ENCODE results near the gene PAPPA2. TPM values are rescaled to one million over a fixed set of nuclear protein-coding genes. Genes with fewer than 3 reads are reported as not detected.
"Not testable (repeated sequence)": the region's sequence is repeated elsewhere in the genome, so short reads cannot be mapped to it uniquely, and the experiment has no call there.

The PAPPA2 gene
- polyA plus RNA-seq, 3 donors: 42.6 to 48.8 (median 45.8) TPM

GRCh38 chr1:176705585-176705984 is 242.6 kb downstream of the PAPPA2 start:
- no peak for DNase-seq (ENCODE audit: extremely low read depth in 1 of 11, low read depth in 9 of 11, low spot score in 4 of 11)

GRCh38 chr1:176717066-176717750 is 254.2 kb downstream of the PAPPA2 start:
- DNase-seq (ENCODE audit: extremely low read depth in 1 of 11, low read depth in 9 of 11, low spot score in 4 of 11): no peak

GRCh38 chr1:176719447-176719846 is 256.5 kb downstream of the PAPPA2 start:
- no peak for DNase-seq (ENCODE audit: extremely low read depth in 1 of 11, low read depth in 9 of 11, low spot score in 4 of 11)

GRCh38 chr1:176720838-176721237 is 257.9 kb downstream of the PAPPA2 start:
- DNase-seq (ENCODE audit: extremely low read depth in 1 of 11, low read depth in 9 of 11, low spot score in 4 of 11): no peak

GRCh38 chr1:176733661-176734060 is 270.7 kb downstream of the PAPPA2 start:
- DNase-seq (ENCODE audit: extremely low read depth in 1 of 11, low read depth in 9 of 11, low spot score in 4 of 11): no peak

- no peak for DNase-seq (ENCODE audit: extremely low read depth in 1 of 11, low read depth in 9 of 11, low spot score in 4 of 11)
Measured at GRCh38 chr1:176735201-176735600, 272.2 kb downstream of the PAPPA2 start.

- no peak for DNase-seq (ENCODE audit: extremely low read depth in 1 of 11, low read depth in 9 of 11, low spot score in 4 of 11)
Measured at GRCh38 chr1:176736015-176736414, 273.0 kb downstream of the PAPPA2 start.

DNA sequence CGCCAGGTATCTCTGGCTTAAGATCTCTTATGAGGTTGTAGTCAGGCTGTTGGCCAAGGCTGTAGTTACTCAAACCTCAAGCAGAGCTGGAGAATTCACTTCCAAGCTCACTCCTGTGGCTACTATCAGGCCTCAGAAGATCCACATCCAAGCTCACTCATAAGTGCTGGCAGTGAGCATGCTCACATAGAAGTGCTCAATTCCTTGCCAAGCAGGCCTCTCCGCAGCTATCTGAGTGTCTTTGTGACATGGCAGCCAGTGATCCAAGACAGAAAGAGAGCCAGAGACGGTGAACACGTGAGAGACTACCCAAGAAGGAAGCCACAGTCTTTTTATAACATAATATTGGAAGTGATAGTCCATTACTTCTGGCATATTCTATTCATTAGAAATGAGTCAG is 278.2 kb downstream of the PAPPA2 start:
- no peak for DNase-seq (ENCODE audit: extremely low read depth in 1 of 11, low read depth in 9 of 11, low spot score in 4 of 11)

DNA sequence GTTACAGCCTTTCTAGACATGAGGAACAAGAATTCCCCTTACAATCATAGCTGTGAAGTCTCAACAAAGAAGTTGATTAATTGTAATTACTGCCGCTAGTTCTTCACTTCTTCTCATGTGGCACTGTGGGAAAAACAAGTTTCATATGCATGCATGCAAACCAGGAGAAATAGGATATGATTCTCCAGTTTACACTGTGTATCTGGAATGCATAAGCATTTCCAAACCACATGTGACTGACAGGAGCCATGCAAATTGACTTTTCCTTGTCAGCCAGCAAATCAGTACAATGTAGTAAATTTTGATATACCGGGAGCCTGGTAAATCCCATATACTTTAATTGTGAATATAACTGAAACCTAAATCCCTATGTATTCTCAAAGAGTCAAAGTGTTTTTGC is 279.3 kb downstream of the PAPPA2 start:
- DNase-seq (ENCODE audit: extremely low read depth in 1 of 11, low read depth in 9 of 11, low spot score in 4 of 11): no peak

- no peak for DNase-seq (ENCODE audit: extremely low read depth in 1 of 11, low read depth in 9 of 11, low spot score in 4 of 11)
Measured at GRCh38 chr1:176744142-176744541, 281.2 kb downstream of the PAPPA2 start.

- DNase-seq (ENCODE audit: extremely low read depth in 1 of 11, low read depth in 9 of 11, low spot score in 4 of 11): no peak
Measured at GRCh38 chr1:176745945-176746344, 283.0 kb downstream of the PAPPA2 start.

GRCh38 chr1:176752505-176752904 is 289.5 kb downstream of the PAPPA2 start:
- no peak for DNase-seq (ENCODE audit: extremely low read depth in 1 of 11, low read depth in 9 of 11, low spot score in 4 of 11)

GRCh38 chr1:176754676-176755075 is 291.7 kb downstream of the PAPPA2 start:
- no peak for DNase-seq (ENCODE audit: extremely low read depth in 1 of 11, low read depth in 9 of 11, low spot score in 4 of 11)

DNA sequence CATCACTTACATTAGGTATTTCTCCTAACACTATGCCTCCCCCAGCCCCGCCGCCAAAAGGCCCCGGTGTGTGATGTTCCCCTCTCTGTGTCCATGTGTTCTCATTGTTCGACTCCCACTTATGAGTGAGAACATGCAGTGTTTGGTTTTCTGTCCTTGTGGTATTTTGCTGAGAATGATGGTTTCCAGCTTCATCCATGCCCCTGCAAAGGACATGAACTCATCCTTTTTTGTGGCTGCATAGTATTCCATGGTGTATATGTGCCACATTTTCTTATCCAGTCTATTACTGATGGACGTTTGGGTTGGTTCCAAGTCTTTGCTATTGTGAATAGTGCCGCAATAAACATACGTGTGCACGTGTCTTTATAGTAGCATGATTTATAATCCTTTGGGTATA is 293.8 kb downstream of the PAPPA2 start:
- DNase-seq (ENCODE audit: extremely low read depth in 1 of 11, low read depth in 9 of 11, low spot score in 4 of 11): not testable (repeated sequence)

DNA sequence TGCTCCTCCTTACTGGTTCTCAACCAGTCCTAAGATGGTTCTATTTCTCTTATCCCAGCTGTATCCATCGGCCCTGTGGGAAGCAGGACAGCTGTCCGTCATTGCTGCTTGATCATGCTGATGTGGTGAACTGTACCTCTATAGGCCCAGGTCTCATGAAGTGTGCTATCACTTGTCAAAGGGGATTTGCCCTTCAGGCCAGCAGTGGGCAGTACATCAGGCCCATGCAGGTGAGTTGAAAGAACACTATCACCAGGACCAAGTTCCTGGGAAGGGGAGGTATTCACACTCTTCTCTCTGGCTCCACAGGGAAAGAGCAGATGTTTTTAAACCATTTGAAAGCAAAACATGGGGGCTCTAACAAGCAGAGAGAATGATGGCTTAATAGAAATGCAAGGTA is 302.6 kb downstream of the PAPPA2 start:
- DNase-seq (ENCODE audit: extremely low read depth in 1 of 11, low read depth in 9 of 11, low spot score in 4 of 11): no peak

- DNase-seq (ENCODE audit: extremely low read depth in 1 of 11, low read depth in 9 of 11, low spot score in 4 of 11): no peak
Measured at GRCh38 chr1:176766779-176767178, 303.8 kb downstream of the PAPPA2 start.

GRCh38 chr1:176767714-176768136 is 304.8 kb downstream of the PAPPA2 start:
- DNase-seq (ENCODE audit: extremely low read depth in 1 of 11, low read depth in 9 of 11, low spot score in 4 of 11): no peak

- no peak for DNase-seq (ENCODE audit: extremely low read depth in 1 of 11, low read depth in 9 of 11, low spot score in 4 of 11)
Measured at GRCh38 chr1:176768532-176768931, 305.6 kb downstream of the PAPPA2 start.

DNA sequence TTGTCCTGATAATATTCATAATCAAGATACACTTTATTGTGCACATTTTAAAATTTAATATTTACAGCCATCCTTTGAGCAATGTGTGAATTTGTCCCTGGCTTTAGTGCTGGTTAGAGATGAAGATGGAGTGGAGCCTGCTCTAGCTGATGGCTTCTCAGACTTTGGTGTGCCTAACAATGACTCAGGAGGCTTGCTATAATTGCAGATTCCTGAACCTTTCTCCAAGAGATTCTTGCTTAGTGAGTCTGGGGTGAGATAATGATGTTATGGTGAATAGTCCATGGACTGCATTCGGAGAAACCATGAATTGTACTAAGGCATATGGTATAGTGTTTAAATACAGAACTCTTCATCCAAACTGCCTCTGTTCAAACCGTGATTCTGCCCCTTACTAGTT is 307.1 kb downstream of the PAPPA2 start:
- DNase-seq (ENCODE audit: extremely low read depth in 1 of 11, low read depth in 9 of 11, low spot score in 4 of 11): no peak

GRCh38 chr1:176773038-176773437 is 310.1 kb downstream of the PAPPA2 start:
- DNase-seq (ENCODE audit: extremely low read depth in 1 of 11, low read depth in 9 of 11, low spot score in 4 of 11): no peak

DNA sequence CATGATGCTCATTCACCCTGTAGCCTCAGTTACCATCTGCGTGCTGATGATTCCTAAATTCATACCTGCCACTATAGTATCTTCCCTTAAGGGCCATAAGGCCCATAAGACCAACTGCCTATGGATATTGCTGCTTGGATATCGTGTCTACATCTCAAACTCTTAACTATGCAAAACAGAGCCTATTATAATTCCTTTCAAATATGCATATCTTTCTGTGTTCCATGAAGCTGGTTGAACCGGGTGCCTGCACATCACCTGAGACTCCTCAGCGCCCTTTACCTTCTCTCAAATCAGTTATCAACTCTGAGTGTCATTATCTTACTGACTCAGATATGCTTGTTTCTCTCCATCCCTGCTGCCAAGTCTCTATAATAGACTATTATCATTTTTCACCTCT is 311.2 kb downstream of the PAPPA2 start:
- DNase-seq (ENCODE audit: extremely low read depth in 1 of 11, low read depth in 9 of 11, low spot score in 4 of 11): no peak

Measured in renal cortex interstitium (tissue), 11 donors.